Activated T-helper 17 cell treated with anti-CD3 and anti-CD28 coated beads, Interleukin-2, amount 50 U/mL, for 72 hours (primary cell): ENCODE results near the gene PHYKPL. TPM values are rescaled to one million over a fixed set of nuclear protein-coding genes. Genes with fewer than 3 reads are reported as not detected.

Experiments used
- ATAC-seq: fragments of 150-1000 bp; cut with Tn5 transposase; replicated peaks from 2 replicates; pipeline ENCODE4 v1.10.0; 2021; ENCODE audit warnings: mild to moderate bottlenecking, moderate library complexity
- H3K27ac Mint-ChIP-seq: one replicate; pipeline ENCODE4 v1.8.0; 2022; ENCODE audit warnings: mixed read lengths
- H3K27me3 Mint-ChIP-seq: one replicate; pipeline ENCODE4 v1.8.0; 2022; ENCODE audit warnings: mixed read lengths
- H3K36me3 Mint-ChIP-seq: one replicate; pipeline ENCODE4 v1.8.0; 2022; ENCODE audit warnings: low read depth, mild to moderate bottlenecking, mixed read lengths
- H3K4me1 Mint-ChIP-seq: one replicate; pipeline ENCODE4 v1.8.0; 2022; ENCODE audit warnings: mixed read lengths
- H3K4me3 Mint-ChIP-seq: one replicate; pipeline ENCODE4 v1.8.0; 2022; ENCODE audit warnings: mild to moderate bottlenecking, mixed read lengths
- H3K9me3 Mint-ChIP-seq: one replicate; pipeline ENCODE4 v1.8.0; 2022; ENCODE audit warnings: mixed read lengths
- total RNA-seq, 2 donors: library from RNA; stranded (reverse); gene quantifications; one replicate each; pipeline ENCODE4 v1.2.3, GENCODE V29; 2022

PHYKPL gene
- total RNA-seq, 2 donors from 2014 or later: 91.9 to 112 TPM

DNA sequence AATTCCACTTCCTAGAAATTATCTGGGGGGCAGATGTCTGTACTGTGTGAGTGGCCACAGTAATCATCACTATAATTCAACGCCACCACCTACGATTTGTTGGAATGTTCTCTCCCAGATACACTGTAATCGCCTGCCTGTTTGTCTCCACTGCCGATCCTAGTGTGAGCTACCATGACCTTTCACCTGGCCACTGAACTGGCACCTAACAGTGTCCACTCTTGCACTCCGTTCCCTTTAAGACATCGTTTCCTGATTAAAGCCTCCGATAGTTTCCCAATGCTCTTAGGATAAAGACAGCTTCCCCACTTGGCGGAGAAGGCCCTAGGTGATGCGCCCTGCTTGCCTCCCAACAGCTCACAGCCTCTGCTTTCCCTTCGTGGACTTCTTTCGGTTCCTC lies 4.0 kb downstream of the PHYKPL start:
- H3K9me3 Mint-ChIP-seq: no peaks in the 10 kb centered on the region
- peaks cover 36% of the 10 kb centered on the region for H3K4me1 Mint-ChIP-seq
- no peaks in the 10 kb centered on the region for H3K27me3 Mint-ChIP-seq
- H3K36me3 Mint-ChIP-seq: peaks cover 79% of the 10 kb centered on the region
- H3K4me3 Mint-ChIP-seq: no peak overlapping the region
- H3K27ac Mint-ChIP-seq: no peak overlapping the region
- no peak for ATAC-seq

DNA sequence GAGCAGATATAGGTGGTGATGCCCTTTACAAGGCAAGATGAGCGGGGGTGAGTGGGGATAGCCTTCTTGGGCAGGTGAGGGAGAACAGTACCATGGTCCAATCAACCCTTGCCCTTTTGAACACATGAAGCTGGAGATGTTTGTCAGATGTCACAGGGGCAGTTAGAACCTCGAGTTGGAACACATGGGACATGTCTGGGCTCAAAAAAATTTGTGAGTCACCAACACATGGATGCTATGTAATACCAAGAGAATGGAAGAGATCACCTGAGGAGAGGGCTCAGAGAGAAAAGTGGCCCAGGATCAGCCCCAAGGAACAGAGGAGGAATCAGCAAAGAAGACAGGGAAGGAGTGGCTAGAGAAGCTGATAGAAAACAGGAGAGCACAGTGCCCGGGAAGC lies 4.7 kb downstream of the PHYKPL start:
- H3K4me1 Mint-ChIP-seq: peaks cover 36% of the 10 kb centered on the region
- H3K27me3 Mint-ChIP-seq: no peaks in the 10 kb centered on the region
- H3K9me3 Mint-ChIP-seq: no peaks in the 10 kb centered on the region
- no peak for ATAC-seq
- peaks cover 86% of the 10 kb centered on the region for H3K36me3 Mint-ChIP-seq
- peak overlapping the region; percentile 51 for H3K27ac Mint-ChIP-seq
- H3K4me3 Mint-ChIP-seq: peak overlapping the region; percentile 2

DNA sequence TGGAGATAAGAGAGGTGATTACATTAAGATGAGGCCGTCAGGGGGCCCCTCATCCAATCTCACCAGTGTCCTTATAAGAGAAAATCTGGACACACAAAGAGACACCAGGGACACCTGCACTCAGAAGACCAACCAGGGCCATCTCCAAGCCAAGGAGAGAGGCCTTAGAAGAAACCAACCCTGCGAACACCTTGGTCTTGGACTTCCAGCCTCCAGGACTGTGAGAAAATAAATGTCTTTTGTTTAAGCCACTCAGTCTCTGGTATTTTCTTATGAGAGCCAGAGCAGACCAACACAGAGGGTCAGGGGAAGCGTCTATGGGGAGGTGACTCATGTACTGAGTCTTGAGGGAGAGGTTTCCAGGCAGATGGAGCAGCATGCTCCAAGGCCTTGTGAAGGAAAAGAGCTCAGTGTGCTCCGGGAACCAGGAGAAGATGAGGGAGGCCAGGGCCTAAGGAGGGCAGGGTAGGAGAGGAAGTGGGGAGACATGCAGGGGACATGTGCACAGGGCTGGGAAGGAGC lies 5.4 kb downstream of the PHYKPL start:
- Mint-ChIP-seq H3K4me3 (peak overlapping the region; percentile 2), H3K4me1 (peaks cover 36% of the 10 kb centered on the region), H3K9me3 (no peaks in the 10 kb centered on the region), H3K36me3 (peaks cover 91% of the 10 kb centered on the region), H3K27ac (peak overlapping the region; percentile 51), H3K27me3 (no peaks in the 10 kb centered on the region)
- no peak for ATAC-seq

DNA sequence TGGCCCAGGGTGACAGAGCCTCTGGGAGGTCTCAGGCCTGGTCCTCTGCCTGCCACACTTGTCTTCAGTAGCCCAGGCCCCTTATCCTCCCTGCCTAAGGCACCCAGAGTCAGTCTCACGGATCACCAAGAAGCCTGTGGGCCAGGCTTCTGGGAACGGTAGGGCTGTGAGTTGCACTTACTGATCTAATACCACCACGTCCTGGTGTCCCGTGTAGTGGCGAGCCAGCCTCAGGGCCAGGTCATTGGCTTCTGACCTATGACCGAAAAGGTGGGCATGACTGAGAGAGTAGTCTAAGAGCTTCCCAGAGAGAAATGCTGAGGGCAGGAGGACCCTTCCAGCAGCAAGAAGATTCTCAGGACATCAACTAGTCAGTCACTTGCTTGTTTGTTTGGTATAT lies 7.4 kb downstream of the PHYKPL start:
- Mint-ChIP-seq H3K27ac (no peak overlapping the region), H3K9me3 (no peaks in the 10 kb centered on the region), H3K36me3 (peaks cover 93% of the 10 kb centered on the region), H3K4me3 (no peak overlapping the region), H3K4me1 (peaks cover 32% of the 10 kb centered on the region), H3K27me3 (no peaks in the 10 kb centered on the region)
- no peak for ATAC-seq

DNA sequence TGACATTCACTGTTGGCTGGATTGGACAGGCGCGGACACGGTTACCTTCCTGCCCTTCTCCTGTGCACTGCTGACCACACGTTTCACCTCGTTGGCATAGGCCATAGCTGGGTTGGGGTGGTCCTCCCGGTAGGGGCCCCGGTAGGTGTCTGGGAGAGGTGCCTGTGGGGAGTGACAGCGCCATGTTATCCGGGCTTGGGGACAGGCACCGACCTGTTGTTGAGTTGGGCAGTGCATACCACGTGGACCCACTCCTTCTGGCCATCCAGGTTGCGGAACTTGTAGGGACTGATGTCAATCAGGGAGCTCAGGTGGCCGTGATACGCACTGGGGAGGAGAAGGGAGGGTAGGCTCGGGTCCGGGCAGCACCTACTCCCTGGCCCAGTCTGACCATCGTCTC lies 8.2 kb downstream of the PHYKPL start:
- ATAC-seq: no peak
- H3K4me3 Mint-ChIP-seq: no peak overlapping the region

DNA sequence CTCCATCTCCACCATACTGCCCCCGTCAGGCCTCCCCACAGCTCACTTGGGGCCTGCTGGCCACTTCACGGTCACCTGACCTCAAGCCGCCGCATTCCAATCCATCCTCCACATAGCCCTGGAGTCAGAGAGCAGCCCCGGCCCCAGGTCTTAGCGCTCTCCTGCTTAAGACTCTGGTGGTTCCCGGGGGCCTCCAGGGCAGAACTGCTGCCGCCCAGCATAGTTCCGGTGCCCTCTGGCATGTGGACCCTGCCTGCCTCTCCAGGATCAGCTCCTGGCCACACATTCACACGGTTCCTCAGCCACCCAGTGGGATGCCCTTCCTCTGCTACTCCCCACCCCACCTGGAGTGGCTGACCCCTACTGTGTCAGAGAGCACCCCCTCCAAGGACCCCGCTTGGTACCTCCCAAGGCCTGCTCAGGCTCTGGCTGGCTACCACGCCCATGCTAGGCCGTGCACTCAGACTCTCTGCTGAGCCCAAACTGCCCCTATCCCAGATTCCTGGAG lies 8.7 kb downstream of the PHYKPL start:
- ATAC-seq: no peak
- no peaks in the 10 kb centered on the region for H3K27me3 Mint-ChIP-seq
- H3K9me3 Mint-ChIP-seq: no peaks in the 10 kb centered on the region
- H3K4me1 Mint-ChIP-seq: peaks cover 23% of the 10 kb centered on the region
- peaks cover 93% of the 10 kb centered on the region for H3K36me3 Mint-ChIP-seq
- no peak overlapping the region for H3K27ac Mint-ChIP-seq
- H3K4me3 Mint-ChIP-seq: no peak overlapping the region

More for the DNA sequence above, 8.2 kb downstream of the PHYKPL start:
- H3K4me1 Mint-ChIP-seq: peaks cover 25% of the 10 kb centered on the region
- H3K36me3 Mint-ChIP-seq: peaks cover 93% of the 10 kb centered on the region
- H3K27me3 Mint-ChIP-seq: no peaks in the 10 kb centered on the region
- no peaks in the 10 kb centered on the region for H3K9me3 Mint-ChIP-seq
- H3K27ac Mint-ChIP-seq: no peak overlapping the region

DNA sequence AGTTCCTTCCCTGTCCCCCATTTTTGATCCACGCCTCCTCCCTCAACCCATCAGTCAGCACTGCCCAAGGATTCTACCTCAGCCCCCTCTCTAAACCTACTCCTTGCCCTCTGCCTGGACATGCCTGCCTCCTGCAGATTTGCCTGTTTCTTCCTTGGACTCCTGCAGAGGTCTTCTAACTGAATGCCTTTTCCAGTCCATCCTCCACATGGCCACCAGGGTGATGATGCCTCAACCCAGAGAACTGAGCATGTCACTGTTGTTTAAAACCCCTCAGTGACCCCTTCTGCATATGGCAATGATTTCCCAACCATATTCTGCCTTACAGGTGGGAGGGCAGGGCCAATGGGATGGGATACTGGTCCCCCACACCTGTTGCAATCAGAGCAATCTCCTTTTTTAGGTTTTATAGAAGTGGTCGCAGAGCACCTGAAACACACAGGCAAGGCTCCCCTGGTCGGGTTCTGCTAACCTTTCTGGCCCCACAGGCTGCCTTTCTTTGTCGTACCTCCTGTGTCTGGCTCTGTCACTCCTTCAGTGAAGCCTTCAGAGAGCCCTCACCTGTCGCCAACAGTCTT lies 9.3 kb downstream of the PHYKPL start:
- ATAC-seq: no peak
- no peaks in the 10 kb centered on the region for H3K27me3 Mint-ChIP-seq
- no peak overlapping the region for H3K27ac Mint-ChIP-seq
- peaks cover 23% of the 10 kb centered on the region for H3K4me1 Mint-ChIP-seq
- H3K36me3 Mint-ChIP-seq: peaks cover 93% of the 10 kb centered on the region
- no peaks in the 10 kb centered on the region for H3K9me3 Mint-ChIP-seq
- no peak overlapping the region for H3K4me3 Mint-ChIP-seq

DNA sequence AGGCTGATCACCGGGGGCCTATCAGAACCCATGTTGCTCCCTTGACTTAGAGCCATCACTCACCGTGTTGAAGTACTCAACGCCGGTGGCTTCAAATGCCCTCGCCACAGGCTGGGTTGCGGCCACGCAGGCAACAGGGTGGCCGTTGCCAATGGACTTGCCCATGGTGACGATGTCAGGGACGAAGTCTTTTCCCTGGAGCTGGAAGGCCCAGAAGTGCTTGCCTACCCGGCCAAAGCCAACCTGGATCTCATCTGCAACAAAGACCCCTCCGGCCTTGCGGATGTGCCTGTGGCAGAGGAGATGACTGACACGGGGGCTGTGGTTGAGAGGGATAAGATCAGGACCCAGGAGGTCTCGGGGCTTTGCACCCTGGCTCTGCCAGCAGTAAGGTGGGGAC lies 10.3 kb downstream of the PHYKPL start:
- Mint-ChIP-seq H3K27ac (peak overlapping the region; percentile 67), H3K36me3 (peaks cover 93% of the 10 kb centered on the region), H3K9me3 (no peaks in the 10 kb centered on the region), H3K27me3 (no peaks in the 10 kb centered on the region), H3K4me1 (peaks cover 13% of the 10 kb centered on the region), H3K4me3 (no peak overlapping the region)
- no peak for ATAC-seq

DNA sequence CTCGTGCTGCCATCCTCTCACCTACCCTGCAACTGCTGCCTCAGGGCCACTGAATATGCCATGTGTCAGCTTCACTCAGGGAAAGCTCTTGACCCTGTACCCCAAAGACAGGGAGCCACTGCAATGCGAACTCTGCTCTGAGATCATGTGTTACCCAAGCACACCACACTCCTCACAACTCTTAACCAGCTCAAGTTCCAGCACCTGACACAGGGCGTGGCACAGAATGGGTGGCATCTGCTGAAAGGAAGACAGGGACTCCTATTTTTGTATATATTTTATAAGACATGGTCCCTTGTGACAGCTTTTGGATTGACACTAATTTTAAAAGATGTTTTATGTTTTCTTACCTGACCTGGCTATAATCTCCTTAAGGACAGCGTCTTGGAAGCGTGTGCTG lies 10.7 kb downstream of the PHYKPL start:
- no peaks in the 10 kb centered on the region for H3K9me3 Mint-ChIP-seq
- ATAC-seq: no peak
- H3K4me1 Mint-ChIP-seq: peaks cover 11% of the 10 kb centered on the region
- H3K27me3 Mint-ChIP-seq: no peaks in the 10 kb centered on the region
- peaks cover 93% of the 10 kb centered on the region for H3K36me3 Mint-ChIP-seq
- H3K27ac Mint-ChIP-seq: peak overlapping the region; percentile 67
- no peak overlapping the region for H3K4me3 Mint-ChIP-seq

DNA sequence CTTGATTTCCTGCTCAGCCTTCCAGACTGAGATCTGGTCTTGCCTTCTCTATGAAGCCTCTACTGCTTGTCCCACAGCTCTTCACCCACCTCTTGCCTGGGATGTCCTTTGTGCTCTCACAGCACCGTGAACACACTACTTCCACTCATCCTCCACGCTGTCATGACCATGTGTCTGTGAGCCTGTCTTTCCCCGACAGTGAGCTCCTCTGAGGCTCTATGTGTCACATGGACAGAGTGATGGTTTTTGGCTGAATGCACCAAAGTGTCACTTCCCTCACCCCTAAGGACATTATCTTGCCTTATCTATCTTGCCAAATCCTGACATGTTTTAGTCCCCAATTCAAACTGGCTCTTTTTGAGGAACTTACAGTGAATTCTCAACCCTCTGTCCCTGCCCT lies 11.3 kb downstream of the PHYKPL start:
- Mint-ChIP-seq H3K4me3 (no peak overlapping the region), H3K9me3 (no peaks in the 10 kb centered on the region), H3K27me3 (no peaks in the 10 kb centered on the region), H3K27ac (peak overlapping the region; percentile 67), H3K4me1 (peaks cover 11% of the 10 kb centered on the region), H3K36me3 (peaks cover 93% of the 10 kb centered on the region)
- peak; percentile 28 for ATAC-seq

DNA sequence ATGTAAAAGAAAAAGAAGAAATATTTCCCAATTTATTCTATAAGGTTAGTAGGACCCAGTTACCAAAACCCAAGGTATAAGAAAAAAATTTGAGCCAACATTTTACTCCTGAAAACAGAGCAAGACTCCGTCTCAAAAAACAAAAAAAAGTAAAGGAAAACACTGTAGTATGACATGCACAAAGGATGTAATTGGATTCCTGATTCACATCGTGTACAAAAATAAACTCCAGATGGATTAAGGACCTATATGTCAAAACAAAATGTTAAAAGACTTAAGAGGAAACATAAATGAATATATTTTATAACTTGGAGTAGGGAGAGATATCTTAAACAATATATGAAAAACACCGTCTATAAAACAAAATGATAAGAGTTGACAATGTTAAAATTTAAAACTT lies 13.8 kb downstream of the PHYKPL start:
- H3K36me3 Mint-ChIP-seq: peaks cover 98% of the 10 kb centered on the region
- no peak overlapping the region for H3K4me3 Mint-ChIP-seq
- H3K4me1 Mint-ChIP-seq: peaks cover 9% of the 10 kb centered on the region
- H3K9me3 Mint-ChIP-seq: no peaks in the 10 kb centered on the region
- H3K27me3 Mint-ChIP-seq: no peaks in the 10 kb centered on the region
- ATAC-seq: no peak
- H3K27ac Mint-ChIP-seq: peak overlapping the region; percentile 7

DNA sequence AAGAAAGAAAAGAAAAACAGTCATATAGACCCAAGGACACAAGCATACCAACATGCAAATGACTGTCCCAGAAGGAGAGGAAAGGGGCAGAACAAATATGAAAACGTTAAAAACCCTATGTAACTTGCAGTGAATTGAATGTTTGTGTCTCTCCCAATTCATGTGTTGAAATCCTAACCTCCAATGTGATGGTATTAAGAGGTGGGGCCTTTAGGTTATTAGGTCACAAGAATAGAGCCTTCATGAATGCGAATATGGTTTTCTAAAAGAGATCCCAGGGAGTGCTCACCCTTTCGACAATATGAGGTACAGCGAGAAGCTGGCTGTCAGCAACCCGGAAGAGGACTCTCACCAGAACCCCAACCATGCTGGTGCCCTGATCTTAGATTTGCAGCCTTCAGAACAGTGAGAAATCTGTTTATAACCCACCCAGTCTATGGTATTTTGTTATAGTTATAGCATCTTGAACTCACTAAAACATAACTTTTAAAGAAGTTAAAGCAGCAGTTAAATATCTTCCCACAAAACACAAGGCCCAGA lies 14.3 kb downstream of the PHYKPL start:
- Mint-ChIP-seq H3K36me3 (peaks cover 98% of the 10 kb centered on the region), H3K4me1 (peaks cover 13% of the 10 kb centered on the region), H3K27me3 (no peaks in the 10 kb centered on the region), H3K4me3 (no peak overlapping the region), H3K27ac (peak overlapping the region; percentile 7), H3K9me3 (no peaks in the 10 kb centered on the region)
- ATAC-seq: no peak

DNA sequence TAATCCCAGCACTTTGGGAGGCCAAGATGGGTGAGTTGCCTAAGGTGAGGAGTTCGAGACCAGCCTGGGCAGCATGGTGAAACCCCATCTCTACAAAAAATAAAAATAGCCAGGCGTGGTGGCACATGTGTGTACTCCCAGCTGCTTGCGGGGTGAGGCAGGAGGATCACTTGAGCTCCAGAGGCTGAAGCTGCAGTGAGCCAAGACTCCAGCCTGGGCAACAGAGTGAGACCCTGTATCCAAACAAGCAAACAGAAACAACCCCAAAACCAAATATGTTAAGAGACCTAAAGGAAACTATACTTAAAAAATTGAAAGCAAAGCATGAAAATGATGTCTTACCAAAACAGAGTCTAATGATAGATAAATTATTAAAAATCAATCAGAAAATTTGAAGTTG lies 15.8 kb downstream of the PHYKPL start:
- ATAC-seq: no peak
- H3K4me3 Mint-ChIP-seq: no peak overlapping the region
- H3K36me3 Mint-ChIP-seq: peaks cover 100% of the 10 kb centered on the region
- peaks cover 12% of the 10 kb centered on the region for H3K4me1 Mint-ChIP-seq
- H3K27me3 Mint-ChIP-seq: no peaks in the 10 kb centered on the region
- H3K27ac Mint-ChIP-seq: no peak overlapping the region
- no peaks in the 10 kb centered on the region for H3K9me3 Mint-ChIP-seq

DNA sequence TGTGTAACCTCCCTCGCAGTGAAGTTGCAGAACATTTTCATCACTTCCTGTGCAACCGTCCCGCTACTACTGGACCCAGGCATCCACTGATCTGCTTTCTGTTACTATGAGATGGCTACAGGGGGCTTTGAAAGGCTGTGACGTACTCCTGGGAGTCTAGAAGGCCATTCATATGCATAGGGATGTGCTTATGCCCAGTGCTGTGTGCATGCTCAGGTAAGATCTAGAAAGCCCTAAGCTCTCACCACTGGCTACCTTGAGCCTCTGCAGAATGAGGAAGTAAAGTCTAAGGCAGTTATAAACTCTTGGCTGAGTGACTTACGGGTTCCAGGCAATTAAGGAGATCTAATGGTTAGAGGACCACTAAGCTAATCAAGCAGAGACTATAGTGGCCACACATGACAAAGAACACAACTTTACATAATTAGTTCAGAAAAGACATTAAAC lies 16.5 kb downstream of the PHYKPL start:
- Mint-ChIP-seq H3K27ac (peak overlapping the region; percentile 2), H3K4me3 (no peak overlapping the region), H3K4me1 (peaks cover 5% of the 10 kb centered on the region), H3K9me3 (no peaks in the 10 kb centered on the region), H3K36me3 (peaks cover 100% of the 10 kb centered on the region), H3K27me3 (no peaks in the 10 kb centered on the region)
- no peak for ATAC-seq

DNA sequence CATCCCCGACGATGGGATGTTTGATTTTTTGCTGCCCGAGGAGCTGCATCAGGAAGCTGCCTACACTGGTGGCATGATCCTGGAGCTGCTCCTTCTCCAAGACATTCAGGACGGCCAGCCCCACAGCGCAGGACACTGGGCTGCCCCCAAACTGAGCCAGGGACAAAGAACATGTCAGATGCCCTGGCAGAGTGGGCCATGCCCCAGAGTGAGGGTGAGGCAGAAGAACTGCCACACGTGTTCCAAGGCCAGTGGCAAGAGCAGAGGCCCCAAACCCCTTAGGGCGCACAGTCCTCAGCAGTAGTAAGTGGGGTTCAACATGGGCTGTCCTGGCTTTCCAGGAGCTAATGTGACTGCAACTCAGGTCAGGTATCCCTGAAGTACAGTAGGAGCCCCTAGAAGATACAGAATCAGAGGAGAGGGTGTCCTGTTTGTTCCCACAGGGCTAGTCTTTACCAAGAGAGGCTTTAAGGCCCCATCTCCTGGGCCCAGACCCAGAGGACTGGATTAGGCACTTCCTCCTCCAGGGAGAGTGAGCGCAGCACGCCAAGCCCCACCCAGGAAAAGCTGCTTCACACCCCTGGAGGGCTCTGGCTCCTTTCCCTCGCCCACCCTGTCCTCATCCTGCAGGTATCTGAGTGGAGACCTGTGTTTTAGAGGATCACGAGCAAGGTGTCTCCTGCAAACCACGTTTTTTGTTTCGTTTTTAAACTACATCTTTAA lies 17.2 kb downstream of the PHYKPL start:
- Mint-ChIP-seq H3K27me3 (no peaks in the 10 kb centered on the region), H3K36me3 (peaks cover 100% of the 10 kb centered on the region), H3K4me3 (no peak overlapping the region), H3K27ac (no peak overlapping the region), H3K4me1 (peaks cover 5% of the 10 kb centered on the region), H3K9me3 (no peaks in the 10 kb centered on the region)
- no peak for ATAC-seq
